ENCODE data around the gene MAPK4. TPM values are rescaled to one million over a fixed set of nuclear protein-coding genes. Genes with fewer than 3 reads are reported as not detected.
"Not testable (repeated sequence)": the region's sequence is repeated elsewhere in the genome, so short reads cannot be mapped to it uniquely, and the experiment has no call there.

Gene MAPK4
- total RNA-seq, 1 donor from 2014 or later, result 7.9 TPM

DNA sequence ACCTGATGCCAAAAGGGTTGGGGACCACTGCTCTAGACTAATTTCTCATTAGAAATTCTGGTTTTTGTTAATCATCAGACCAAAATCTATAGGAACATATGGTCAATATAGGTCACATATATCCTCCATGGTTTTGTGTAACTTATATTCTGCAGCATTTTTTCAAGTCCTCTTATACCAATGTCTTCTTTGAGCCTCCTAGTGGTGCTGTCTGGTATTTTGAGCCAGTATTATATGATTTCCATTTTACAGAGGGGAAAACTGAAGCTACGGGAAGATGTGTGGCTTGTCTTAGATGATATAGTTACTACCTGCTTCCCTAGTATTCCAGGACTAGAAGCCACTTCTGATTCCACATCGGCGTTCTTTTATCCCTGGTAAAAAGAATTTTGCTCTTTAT is 13.8 kb downstream of the MAPK4 start:
- DNase-seq (ENCODE audit: low spot score), result no peak

DNA sequence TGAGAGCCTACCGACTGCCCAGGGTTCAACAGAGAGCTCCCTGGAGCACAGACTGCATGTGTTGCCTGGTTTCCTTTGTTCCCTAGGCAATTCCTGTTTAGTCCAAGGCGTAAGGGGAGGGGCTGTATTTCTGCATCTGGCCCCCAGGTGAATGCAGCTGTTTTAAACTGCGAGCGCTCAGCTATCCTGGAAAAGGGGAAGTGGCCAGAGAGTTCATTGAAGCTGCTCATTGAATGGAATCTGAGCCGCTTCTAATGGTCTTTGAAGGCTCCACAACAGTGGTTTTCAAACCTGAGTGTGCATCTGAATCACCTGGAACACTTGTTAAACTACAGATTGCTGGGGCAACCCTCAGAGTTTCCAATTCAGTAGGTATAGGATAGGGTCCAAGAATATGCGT is 18.1 kb downstream of the MAPK4 start:
- no peak for DNase-seq (ENCODE audit: low spot score)

DNA sequence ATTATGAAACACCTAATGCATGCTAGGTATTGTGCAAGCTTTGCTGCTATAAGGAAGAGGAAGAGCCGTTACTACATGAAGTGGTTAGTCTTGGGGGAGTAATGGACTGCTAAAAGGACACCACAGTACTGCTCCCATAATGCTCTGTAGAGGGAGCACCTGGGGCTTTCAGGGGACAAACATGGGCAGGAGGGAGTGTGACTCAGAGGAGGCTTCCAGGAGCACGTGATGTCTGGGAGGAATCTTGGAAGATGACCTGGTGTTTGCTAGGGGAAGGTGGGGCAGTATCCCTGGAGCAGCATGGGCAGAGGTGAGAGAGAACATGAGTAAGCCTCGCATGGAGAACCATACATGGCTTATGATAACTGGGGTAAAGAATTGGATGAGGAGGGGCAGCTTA is 18.8 kb downstream of the MAPK4 start:
- no peak for DNase-seq (ENCODE audit: low spot score)

DNA sequence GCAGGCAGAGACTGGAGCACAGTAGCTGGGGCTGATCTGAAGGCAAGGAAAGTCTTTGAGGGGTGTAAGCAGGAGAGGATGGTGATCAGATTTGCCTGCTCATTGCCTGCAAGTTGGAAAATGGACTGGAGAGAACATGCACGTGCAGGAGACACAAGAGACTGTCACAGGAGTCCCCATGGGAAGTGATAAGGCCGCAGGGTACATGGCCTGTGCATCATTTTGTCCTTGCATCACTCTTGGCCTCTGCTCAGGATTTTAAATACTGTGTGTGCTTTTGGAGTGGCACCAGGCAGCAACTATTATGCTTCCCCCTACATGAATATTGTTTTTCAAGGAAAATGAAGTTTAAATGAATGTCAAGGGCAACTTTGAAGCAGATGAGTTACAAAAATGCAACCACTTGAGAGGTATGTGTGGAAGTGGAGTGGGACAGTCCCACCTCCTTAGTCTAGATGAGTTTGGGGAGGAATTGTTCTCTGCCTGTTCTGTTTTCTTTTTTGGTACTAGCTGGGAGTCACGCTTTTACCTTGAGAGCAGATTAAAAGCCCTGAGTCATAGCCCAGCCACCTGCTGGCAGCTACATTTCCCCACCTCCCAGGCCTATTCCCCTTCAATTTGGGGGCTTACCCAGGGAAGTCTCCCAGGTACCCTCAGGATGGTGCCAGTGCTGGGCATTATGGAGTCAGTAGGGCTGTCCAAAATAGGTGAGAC is 19.3 kb downstream of the MAPK4 start:
- no peak for DNase-seq (ENCODE audit: low spot score)

DNA sequence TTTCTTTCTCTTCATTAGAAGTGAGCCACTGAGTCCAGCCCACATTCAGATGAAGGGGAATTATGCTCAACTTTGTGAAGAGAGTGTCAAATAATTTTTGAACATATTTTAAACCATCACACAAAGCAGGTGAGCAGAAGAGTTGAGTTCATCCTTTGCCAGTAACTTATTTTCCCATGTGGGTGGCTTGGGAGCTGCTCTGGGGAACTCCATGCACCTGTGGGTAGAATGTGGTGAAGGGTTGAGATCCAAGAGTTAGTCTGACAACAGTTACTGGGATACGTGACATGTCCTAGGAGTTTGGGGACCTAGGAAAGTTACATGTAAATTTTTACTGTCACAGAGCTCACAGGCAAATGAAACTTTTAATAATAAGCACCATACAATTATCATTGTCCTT is 21.6 kb downstream of the MAPK4 start:
- DNase-seq (ENCODE audit: low spot score), result no peak

DNA sequence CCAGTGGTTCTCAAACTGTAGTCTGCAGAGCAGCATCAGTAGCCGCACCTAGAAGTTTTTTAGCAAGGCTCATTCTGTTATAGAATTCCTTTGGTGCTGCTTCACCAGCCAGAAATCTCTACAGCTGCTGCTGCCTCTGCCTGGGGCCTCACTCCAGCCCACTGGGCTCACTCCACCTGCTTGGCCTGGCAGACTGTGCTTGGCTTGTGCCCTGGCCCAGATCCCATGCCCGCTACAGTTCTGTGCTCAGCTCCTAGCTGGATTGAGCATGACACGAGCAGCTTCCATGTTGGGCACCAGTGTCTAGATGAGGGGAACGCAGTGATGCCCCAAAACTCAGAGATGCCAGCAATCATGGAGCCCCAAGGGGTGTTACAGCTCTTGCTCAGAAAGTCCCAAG is 22.6 kb downstream of the MAPK4 start:
- DNase-seq (ENCODE audit: low spot score), result no peak

DNA sequence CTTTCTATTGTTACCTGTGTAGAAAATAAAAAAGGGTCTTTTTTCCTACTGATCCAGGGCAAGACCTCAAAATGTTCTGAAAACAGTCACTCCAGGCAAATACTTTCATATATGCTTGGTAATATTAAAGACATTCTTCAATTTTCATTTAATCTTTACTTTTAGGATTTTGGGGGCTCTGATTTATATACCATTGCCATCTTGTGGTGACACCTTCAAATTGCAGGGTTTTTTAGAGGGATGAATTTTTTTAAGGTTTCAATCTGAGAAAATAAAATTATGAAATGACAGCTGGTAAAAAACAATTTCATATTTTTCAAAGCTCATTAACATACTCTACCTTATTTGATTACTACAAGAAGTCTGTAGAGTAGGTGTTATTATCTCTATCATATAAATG is 26.8 kb downstream of the MAPK4 start:
- DNase-seq (ENCODE audit: low spot score), result no peak

DNA sequence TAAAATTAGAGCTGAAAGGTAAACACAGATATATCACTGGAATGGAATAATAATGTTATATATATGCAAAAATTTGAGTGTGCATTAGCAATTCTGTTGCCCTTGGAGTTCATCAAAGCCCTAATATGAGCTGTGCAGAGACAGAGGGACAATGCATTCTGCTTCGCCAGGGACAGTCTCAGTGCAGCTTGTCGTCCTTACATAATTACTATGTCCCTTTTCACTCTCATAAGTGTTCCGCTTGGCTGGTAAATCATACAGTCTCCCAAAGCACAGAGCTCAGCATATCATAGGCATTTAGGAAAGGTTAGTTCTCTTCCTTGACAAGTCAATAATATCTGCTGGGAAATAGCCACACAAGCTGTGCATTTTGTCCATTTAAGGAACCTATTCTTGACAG is 30.7 kb downstream of the MAPK4 start:
- DNase-seq (ENCODE audit: low spot score), result no peak

DNA sequence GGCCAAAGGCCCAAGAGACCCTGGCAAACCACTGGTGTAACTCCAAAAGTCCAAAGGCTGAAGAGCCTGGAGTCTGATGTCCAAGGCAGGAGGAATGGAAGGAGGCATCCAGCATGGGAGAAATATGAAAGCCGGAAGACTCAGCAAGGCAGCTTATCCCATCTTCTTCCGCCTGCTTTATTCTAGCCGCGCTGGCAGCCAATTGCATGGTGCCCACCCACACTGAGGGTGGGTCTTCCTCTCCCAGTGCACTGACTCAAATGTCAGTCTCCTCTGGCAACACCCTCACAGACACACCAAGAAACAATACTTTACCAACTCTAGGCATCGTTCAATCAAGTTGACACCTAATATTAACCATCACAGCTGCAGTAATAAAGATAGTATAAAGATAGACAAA is 34.1 kb downstream of the MAPK4 start:
- DNase-seq (ENCODE audit: low spot score), result no peak

DNA sequence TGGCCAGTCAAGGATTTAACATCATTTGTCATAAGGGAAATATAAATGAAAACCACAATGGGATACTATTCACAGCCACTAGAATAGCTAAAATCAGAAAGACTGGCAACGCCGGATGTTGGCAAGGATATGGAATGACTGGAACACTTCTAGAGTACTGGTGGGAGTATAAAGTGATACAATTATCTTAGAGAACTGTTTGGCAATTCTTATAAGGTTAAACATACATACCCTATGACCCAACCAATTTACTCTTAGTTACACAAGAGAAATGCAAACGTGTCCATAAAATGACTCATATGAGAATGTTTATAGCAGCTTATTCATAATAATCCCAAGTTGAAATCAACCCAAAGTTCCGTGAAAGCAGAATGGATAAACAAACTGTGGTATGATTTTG is 35.1 kb downstream of the MAPK4 start:
- DNase-seq (ENCODE audit: low spot score), result no peak

DNA sequence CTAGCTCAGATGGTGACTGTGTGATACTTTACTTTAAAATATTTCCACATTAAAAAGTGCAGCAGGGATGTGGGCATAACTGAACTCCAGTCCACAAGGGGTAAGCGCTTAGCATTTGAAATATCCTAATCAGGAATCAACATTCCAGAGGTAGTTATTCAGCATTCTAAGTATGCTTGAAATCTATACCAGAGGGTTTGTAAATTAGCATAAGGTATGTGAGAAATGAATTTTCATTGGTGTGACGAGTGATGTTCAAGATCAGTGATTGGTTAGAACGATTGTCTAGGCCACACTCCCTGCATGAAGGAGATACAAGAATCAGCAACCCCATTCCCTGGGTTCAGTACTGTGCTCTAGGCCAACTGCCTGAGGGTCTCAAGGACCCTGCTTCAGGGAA is 42.6 kb downstream of the MAPK4 start:
- DNase-seq (ENCODE audit: low spot score), result no peak

DNA sequence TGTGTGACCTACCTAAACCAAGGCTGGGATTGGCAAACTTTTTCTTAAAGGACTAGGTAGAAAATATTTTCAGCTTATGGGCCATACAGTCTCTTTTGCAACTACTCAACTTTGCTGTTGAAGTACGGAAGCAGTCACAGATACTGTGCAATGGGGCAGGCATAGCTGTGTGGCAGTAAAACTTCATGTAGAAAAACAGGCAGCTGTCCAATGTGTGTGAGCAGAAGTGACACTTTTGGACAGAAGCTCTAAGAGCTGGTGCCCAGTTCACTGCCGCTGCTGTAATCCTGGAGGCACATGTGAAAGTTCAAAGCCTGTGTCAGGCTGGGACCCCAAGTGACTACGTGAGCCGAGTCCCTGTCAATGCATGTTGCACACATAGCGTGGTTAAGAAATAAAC is 46.7 kb downstream of the MAPK4 start:
- no peak for DNase-seq (ENCODE audit: low spot score)

DNA sequence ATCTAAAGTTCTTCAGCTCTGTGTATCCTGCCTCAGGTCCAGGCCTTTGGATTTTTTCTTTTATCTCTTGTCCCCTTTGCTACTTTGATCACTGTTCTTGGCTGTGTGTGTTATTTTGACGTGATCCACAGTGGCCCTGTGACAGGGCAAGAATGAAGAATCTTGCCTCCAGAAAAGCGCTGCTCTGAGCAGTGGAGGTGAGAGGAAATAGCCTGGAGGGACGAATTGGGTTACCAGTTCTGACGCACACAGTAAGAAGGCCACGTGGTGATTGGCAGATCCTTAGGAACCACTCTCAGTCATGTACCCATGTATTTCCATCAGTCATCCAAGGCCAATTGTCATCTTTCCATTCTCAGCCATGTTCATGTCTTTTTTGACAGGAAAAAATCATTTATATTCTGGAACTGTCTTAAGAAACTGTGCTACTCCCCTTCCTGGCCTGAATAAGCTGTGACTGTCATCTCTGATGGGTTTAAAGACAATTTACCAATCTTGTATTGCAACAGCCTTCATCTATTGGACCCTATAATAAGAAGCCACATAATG is 47.6 kb downstream of the MAPK4 start:
- DNase-seq (ENCODE audit: low spot score), result no peak

DNA sequence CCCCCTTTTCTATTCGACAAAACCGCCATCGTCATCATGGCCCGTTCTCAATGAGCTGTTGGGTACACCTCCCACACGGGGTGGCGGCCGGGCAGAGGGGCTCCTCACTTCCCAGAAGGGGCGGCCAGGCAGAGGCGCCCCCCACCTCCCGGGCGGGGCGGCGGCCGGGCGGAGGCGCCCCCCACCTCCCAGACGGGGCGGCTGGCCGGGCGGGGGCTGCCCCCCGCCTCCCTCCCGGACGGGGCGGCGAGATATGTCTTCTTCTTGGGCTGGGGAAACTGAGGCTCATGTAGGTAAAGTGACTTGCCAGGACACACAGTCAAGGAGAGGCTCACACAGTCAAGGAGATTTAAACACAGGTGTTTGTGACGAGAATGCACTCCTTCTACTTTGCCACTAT is 49.3 kb downstream of the MAPK4 start:
- DNase-seq (ENCODE audit: low spot score), result not testable (repeated sequence)

DNA sequence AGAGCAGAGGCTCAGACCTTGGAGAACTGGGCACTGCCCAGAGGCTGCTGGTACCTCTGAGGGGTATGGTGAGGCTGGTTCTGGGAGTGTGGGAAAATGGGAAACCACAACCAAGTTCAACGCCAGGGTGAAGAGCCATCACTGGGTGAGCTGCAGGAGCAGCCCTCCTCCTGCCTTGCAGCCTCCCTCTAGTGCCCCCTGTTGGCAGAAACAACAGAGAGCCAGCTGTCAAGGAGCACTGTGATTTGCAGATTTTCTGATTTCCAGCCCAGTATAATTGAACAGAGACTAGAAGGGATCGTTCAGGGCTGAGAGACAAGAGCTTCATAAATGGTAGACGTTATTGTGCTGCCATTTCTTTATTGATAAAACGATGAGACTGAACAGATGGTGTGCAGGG is 50.5 kb downstream of the MAPK4 start:
- DNase-seq (ENCODE audit: low spot score), result no peak

DNA sequence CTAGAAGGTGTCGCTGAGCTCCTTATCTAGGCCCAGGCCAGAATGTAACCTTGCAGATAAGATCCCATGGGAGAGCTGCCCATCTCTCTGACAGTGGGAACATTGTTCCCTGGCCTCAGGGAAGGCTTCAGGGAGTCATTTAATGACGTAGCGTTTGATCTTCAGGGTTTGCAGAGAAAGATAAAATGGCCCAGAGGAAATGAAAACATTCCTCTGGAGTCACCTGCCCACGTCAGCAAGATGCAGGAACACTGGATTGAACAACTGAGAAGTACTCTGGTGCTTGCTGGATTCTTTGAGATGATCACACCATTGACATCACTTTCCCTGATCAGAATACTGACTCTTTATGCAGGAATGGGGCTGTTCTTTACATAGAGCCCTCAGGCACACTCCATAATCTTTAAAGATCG is 51.6 kb downstream of the MAPK4 start:
- DNase-seq (ENCODE audit: low spot score), result peak; percentile 40

DNA sequence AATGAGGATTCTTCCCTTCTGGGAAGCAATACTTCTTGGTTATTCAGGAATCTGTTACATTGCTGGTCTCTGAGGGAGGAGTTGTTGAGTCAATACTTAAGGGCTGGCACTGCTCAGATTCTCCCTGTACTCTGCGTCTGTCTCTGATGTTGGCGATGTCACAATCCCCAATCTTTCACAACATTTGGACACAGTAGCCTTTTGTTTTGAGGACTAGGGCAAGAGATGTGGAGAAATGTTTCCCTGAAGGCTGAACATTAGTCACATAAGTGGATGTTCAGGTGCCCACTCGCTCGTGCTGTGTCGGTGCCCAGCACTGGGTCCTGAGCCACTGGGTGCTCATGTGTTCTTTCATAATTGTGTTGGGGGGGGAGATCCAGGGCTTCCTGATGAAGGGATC is 55.0 kb downstream of the MAPK4 start:
- no peak for DNase-seq (ENCODE audit: low spot score)

DNA sequence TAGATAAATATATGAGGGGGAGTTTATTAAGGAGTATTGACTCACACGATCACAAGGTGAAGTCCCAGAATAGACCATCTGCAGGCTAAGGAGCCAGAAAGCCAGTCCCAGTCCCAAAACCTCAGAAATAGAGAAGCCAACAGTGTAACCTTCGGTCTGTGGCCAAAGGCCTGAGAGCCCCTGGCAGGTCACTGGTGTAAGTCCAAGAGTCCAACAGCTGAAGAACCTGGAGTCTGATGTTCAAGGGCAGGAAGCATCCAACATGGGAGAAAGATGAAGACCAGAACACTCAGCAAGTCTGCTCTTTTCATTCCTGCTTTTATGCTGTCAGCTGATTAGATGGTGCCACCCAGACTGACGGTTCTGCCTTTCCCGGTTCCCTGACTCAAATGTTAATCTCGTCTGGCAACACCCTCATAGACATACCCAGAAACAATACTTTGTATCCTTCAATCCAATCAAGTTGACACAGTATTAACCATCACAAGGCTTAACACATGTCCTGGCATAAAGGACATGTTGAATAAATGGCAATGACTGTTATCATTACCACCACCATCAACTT is 56.7 kb downstream of the MAPK4 start:
- DNase-seq (ENCODE audit: low spot score), result no peak

DNA sequence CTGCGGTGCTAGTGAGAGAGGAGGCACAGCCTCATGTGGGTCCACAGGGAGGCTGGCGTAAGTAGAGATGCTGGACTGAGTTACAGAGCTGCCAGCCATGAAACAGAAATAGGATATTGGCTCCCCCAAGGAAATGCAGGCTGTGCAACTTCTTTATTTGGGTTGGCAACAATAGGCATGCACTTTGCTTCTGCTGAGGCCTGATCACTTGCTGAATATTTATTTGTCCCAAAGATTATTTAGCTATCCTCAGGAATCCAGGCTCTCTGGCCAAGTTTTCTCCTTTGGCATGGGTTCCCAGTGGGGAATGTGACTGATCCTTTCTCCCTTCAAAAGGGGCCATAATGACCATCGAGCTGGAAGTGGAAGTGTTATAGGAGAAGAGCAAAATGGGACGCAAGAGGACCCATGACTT is 60.0 kb downstream of the MAPK4 start:
- DNase-seq (ENCODE audit: low spot score), result peak; percentile 33

DNA sequence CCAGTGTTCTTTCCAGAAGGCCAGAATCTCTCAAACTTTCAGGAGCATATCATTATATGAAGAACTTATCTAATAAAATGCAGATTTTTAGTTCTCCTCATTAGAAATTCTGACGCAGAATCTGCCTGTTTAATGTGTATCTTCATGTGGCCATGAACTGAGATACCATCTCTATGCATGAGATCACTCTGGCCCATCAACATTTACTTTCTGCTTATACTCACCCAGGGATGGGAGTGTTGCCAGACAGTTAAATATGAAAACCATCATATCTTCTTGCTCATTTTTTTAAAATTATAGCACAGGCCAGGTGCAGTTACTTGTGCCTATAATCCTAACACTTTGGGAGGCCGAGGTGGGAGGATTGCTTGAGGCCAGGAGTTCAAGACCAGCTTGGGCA is 60.4 kb downstream of the MAPK4 start:
- peak; percentile 36 for DNase-seq (ENCODE audit: low spot score)

DNA sequence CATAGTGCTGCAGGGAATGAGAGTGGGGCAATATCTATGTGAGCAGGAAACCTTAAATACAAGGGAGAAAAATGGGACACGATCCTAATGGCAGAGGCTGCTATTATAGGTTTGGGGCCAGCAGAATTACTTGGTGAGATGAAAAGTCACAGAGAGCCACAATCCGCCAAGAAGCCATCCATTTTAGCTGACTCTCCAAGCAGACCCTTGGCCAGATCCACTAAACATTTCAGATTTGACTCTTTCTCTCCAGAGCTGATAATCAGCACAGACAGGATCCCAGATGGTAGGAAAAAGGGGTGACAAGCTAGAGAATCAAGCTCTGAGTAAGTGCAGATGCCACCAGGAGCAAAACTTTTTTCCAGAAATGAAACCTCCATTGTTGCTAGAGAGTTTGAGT is 61.5 kb downstream of the MAPK4 start:
- DNase-seq (ENCODE audit: low spot score), result no peak

DNA sequence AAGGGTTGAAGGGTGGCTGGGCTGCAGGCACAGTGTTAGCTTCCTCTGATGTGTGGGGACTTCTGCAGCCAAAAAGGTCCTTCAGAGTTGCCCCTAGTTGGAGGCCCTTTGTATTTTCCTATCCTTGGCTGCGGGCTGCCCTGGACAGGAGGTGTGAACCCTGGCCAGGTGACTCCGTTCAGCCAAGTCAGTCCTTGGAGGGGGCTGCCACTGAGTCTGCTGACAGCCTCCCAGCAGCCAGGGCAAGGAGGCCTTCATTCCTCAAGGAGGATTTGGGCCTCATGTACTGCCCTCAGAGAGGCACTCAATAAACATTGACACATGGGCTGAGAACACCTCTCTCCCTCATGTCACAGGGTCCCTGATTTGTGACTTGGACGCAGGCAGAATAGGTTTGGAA is 62.4 kb downstream of the MAPK4 start:
- DNase-seq (ENCODE audit: low spot score), result no peak

DNA sequence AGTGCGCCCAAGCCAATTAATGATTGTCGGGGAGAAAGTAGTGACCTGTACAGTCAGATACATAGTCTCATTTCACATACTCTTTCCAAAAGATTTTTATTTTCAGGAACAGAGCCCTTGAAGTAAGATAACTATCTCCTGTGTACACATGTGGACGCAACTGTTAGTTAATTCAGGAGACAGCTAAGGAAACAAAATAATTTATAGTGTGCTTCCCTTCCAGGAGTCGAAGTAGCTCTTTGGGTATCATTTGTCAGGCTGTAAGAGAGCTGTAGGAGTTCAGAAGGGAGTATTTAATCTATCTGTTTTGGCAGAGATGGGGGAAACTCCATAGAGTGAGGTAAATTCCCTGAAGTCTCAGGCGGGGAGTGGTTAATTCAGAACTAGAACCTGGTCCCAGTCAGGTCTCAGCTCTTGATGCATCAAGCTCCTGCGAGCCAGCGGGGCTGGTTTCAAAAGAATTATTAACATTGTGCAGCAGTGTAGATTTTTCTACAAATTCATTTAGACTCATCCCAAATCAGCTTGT is 63.0 kb downstream of the MAPK4 start:
- no peak for DNase-seq (ENCODE audit: low spot score)
